Fibroblast of villous mesenchyme (primary cell): ENCODE data around the gene FRMD4B. TPM values are rescaled to one million over a fixed set of nuclear protein-coding genes. Genes with fewer than 3 reads are reported as not detected.

Experiments
- DNase-seq: peaks from one replicate; pipeline ENCODE4 v3.0.0-alpha.2; 2010; ENCODE audit warnings: low read depth
- H3K4me3 ChIP-seq: 2 replicates; pipeline ENCODE4 v1.5.1; 2011; ENCODE audit warnings: low read depth, mild to moderate bottlenecking, low read length
- CTCF ChIP-seq: IDR thresholded peaks from 2 replicates; pipeline ENCODE4 v1.5.1; 2012; ENCODE audit warnings: low read depth, mild to moderate bottlenecking, low read length; ENCODE audit not compliant: insufficient read depth
- total RNA-seq: library from RNA; depleted of rRNA; stranded (reverse); fragments of >200 nt; gene quantifications from 2 replicates; pipeline ENCODE4 v1.2.3, GENCODE V29; 2012

The FRMD4B gene
- total RNA-seq, 1 donor: under 0.01 TPM

- no peak overlapping the region for H3K4me3 ChIP-seq
- DNase-seq: no peak
- no peak for TF ChIP-seq CTCF
Observed at GRCh38 chr3:69216981-69217380, 168.9 kb downstream of the FRMD4B start.

GRCh38 chr3:69214241-69214640, 171.6 kb downstream of the FRMD4B start:
- no peak for TF ChIP-seq CTCF
- no peak for DNase-seq
- H3K4me3 ChIP-seq: no peak overlapping the region

- no peak overlapping the region for H3K4me3 ChIP-seq
- TF ChIP-seq CTCF: no peak
- peak; percentile 92 for DNase-seq
Observed at GRCh38 chr3:69212411-69213160, 173.3 kb downstream of the FRMD4B start.

- no peak overlapping the region for H3K4me3 ChIP-seq
- no peak for DNase-seq
- no peak for TF ChIP-seq CTCF
Observed at GRCh38 chr3:69210068-69210730, 175.7 kb downstream of the FRMD4B start.

- no peak overlapping the region for H3K4me3 ChIP-seq
- TF ChIP-seq CTCF: no peak
- DNase-seq: no peak
Observed at GRCh38 chr3:69209413-69209812, 176.5 kb downstream of the FRMD4B start.

GRCh38 chr3:69207031-69207430, 178.9 kb downstream of the FRMD4B start:
- no peak for DNase-seq
- H3K4me3 ChIP-seq: no peak overlapping the region
- TF ChIP-seq CTCF: no peak

GRCh38 chr3:69205385-69205784, 180.5 kb downstream of the FRMD4B start:
- TF ChIP-seq CTCF: no peak
- H3K4me3 ChIP-seq: no peak overlapping the region
- no peak for DNase-seq
